ENCODE measurements around the gene PLOD1. TPM values are rescaled to one million over a fixed set of nuclear protein-coding genes. Genes with fewer than 3 reads are reported as not detected.
A peak's percentile ranks its signal among the peaks of the same experiment; 100 is the strongest.

The PLOD1 gene
- total RNA-seq, 1 donor from 2014 or later = 110 TPM

DNA sequence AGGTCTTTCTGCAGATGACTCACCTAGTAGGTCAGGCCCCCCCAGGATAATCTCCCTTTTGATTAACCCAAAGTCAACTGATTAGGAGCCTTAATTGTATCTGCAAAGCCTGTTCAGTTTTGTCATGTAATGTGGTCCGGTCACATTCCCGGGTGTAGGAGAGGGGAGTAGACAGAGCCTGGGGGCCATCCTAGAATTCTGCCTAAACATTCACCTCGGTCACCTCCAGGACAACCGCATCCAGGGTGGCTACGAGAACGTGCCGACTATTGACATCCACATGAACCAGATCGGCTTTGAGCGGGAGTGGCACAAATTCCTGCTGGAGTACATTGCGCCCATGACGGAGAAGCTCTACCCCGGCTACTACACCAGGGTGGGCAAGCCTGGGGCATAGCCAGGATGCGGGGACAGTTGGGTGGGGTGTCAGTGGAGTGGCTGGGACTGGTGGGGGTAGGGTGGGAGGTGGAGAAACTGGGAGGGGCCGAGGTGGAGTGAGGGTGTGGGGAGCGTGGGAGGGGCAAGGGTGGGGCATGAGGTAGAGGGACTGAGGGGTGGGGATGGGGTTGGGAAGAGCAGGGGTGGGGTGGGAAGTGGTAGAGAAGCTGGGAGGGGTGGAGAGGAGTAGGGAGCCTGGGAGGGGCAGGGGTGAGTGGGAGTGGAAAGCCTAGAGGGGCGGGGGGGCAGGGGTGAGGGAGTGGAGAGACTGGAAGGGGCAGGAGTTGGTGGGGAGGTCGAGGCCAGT is 36.1 kb downstream of the PLOD1 start:
- Mint-ChIP-seq H3K4me1 (ENCODE audit: unreplicated experiment) (no peaks in the 10 kb centered on the region), H3K27ac (peak overlapping the region; percentile 96), H3K27me3 (no peaks in the 10 kb centered on the region), H3K9me3 (no peaks in the 10 kb centered on the region), H3K36me3 (peaks cover 8% of the 10 kb centered on the region), H3K4me3 (peak overlapping the region; percentile 68)
- no peak for TF ChIP-seq CTCF (conservative IDR thresholded peaks at IDR 0.05)
- DNase-seq (ENCODE audit: extremely low spot score, unreplicated experiment) = no peak

GRCh38 chr1:11977625-11978024 is 43.1 kb downstream of the PLOD1 start:
- no peaks in the 10 kb centered on the region for H3K27me3 Mint-ChIP-seq
- peaks cover 4% of the 10 kb centered on the region for H3K36me3 Mint-ChIP-seq
- peak overlapping the region; percentile 77 for H3K4me3 Mint-ChIP-seq
- peaks cover 21% of the 10 kb centered on the region for H3K4me1 Mint-ChIP-seq (ENCODE audit: unreplicated experiment)
- H3K9me3 Mint-ChIP-seq = no peaks in the 10 kb centered on the region
- TF ChIP-seq CTCF (conservative IDR thresholded peaks at IDR 0.05) = no peak
- H3K27ac Mint-ChIP-seq = peak overlapping the region; percentile 85
- DNase-seq (ENCODE audit: extremely low spot score, unreplicated experiment) = no peak

GRCh38 chr1:11978301-11978700 is 43.8 kb downstream of the PLOD1 start:
- Mint-ChIP-seq H3K4me3 (peak overlapping the region; percentile 36), H3K9me3 (no peaks in the 10 kb centered on the region), H3K27me3 (no peaks in the 10 kb centered on the region), H3K27ac (peak overlapping the region; percentile 23), H3K36me3 (peaks cover 4% of the 10 kb centered on the region), H3K4me1 (ENCODE audit: unreplicated experiment) (peaks cover 21% of the 10 kb centered on the region)
- no peak for DNase-seq (ENCODE audit: extremely low spot score, unreplicated experiment)
- TF ChIP-seq CTCF (conservative IDR thresholded peaks at IDR 0.05) = no peak

- TF ChIP-seq CTCF (conservative IDR thresholded peaks at IDR 0.05) = no peak
- H3K27me3 Mint-ChIP-seq = no peaks in the 10 kb centered on the region
- no peaks in the 10 kb centered on the region for H3K9me3 Mint-ChIP-seq
- H3K4me3 Mint-ChIP-seq = peak overlapping the region; percentile 99
- H3K4me1 Mint-ChIP-seq (ENCODE audit: unreplicated experiment) = peaks cover 21% of the 10 kb centered on the region
- DNase-seq (ENCODE audit: extremely low spot score, unreplicated experiment) = no peak
- H3K36me3 Mint-ChIP-seq = peaks cover 8% of the 10 kb centered on the region
- peak overlapping the region; percentile 94 for H3K27ac Mint-ChIP-seq
These were observed 44.7 kb downstream of the PLOD1 start for GRCh38 chr1:11979028-11979850.

- peak within 1 kb of the TSS; percentile 99 for H3K4me3 Mint-ChIP-seq
- DNase-seq (ENCODE audit: extremely low spot score, unreplicated experiment) = peak; percentile 98
- peaks cover 11% of the 10 kb centered on the region for H3K36me3 Mint-ChIP-seq
- peak within 1 kb of the TSS; percentile 94 for H3K27ac Mint-ChIP-seq
- H3K27me3 Mint-ChIP-seq = no peaks in the 10 kb centered on the region
- peaks cover 21% of the 10 kb centered on the region for H3K4me1 Mint-ChIP-seq (ENCODE audit: unreplicated experiment)
- no peak for TF ChIP-seq CTCF (conservative IDR thresholded peaks at IDR 0.05)
- no peaks in the 10 kb centered on the region for H3K9me3 Mint-ChIP-seq
These were observed 45.5 kb downstream of the PLOD1 start, which contains the start of gene MFN2 for GRCh38 chr1:11979851-11980675. Gene MFN2 (plus strand): TSS chr1:11980444. CDS start chr1:11989169, 8,725 bp downstream.
